B cell (primary cell): ENCODE data around the gene ITGB7. TPM values are rescaled to one million over a fixed set of nuclear protein-coding genes. Genes with fewer than 3 reads are reported as not detected.
A peak's percentile ranks its signal among the peaks of the same experiment; 100 is the strongest.

Experiments used
- ATAC-seq: fragments of 200-7000 bp; cut with Tn5 transposase; one replicate; pipeline ENCODE4 v1.10.0; 2021; ENCODE audit warnings: low read depth, mild to moderate bottlenecking, moderate number of reproducible peaks, moderate library complexity
- CTCF ChIA-PET: fragments of 350-600 bp; sonication (Branson Sonifier 250); formaldehyde crosslinking; loops from one replicate; lab custom pipeline; 2021; ENCODE audit warnings: antibody characterized with exemption, inconsistent platforms; lab: Charles Lee
- POLR2A ChIA-PET: fragments of 350-600 bp; sonication (Branson Sonifier 250); formaldehyde crosslinking; loops from one replicate; lab custom pipeline; 2021; ENCODE audit warnings: antibody characterized with exemption; lab: Charles Lee
- DNase-seq: peaks from one replicate; pipeline ENCODE4 v3.0.0; 2013
- H2AFZ ChIP-seq: 2 replicates; pipeline ENCODE4 v1.6.1; 2012; ENCODE audit warnings: mild to moderate bottlenecking, low read depth, low read length; ENCODE audit not compliant: insufficient read depth, poor library complexity, severe bottlenecking
- H3K27ac ChIP-seq, 2 donors: 1 replicate in 1 of 2; 2 replicates in 1 of 2; pipeline ENCODE4 v1.5.1; 2012 to 2013; ENCODE audit warnings: low read length in 2 of 2, mild to moderate bottlenecking in 2 of 2, moderate library complexity in 1 of 2
- H3K27me3 ChIP-seq, 4 experiments: fragments of 200-600 bp in 1 of 4; sonication (generic) in 1 of 4; replicated peaks in 1 of 4; 1 replicate in 2 of 4; 2 replicates in 2 of 4; pipeline versions ENCODE4 v1.6.1 to v1.7.0; 2013 to 2016; ENCODE audit warnings: low read length in 3 of 4, mild to moderate bottlenecking in 2 of 4, mixed read lengths in 1 of 4, moderate library complexity in 1 of 4; ENCODE audit not compliant: insufficient read depth in 4 of 4, control insufficient read depth in 3 of 4; ENCODE audit errors: control extremely low read depth in 1 of 4
- H3K36me3 ChIP-seq, 2 experiments: replicated peaks in 1 of 2; 1 replicate in 1 of 2; 2 replicates in 1 of 2; pipeline versions ENCODE4 v1.6.1 to v1.7.1; 2013; ENCODE audit warnings: low read length in 1 of 2; ENCODE audit not compliant: insufficient read depth in 2 of 2, control insufficient read depth in 1 of 2; ENCODE audit errors: control extremely low read depth in 1 of 2, extremely low read depth in 1 of 2
- H3K4me1 ChIP-seq, 2 donors: fragments of 200-600 bp in 1 of 2; sonication (generic) in 1 of 2; 1 replicate in 1 of 2; 2 replicates in 1 of 2; pipeline versions ENCODE4 v1.5.1 to v1.6.1; 2013 to 2017; ENCODE audit warnings: low read length in 2 of 2; ENCODE audit not compliant: control insufficient read depth in 2 of 2, insufficient read depth in 2 of 2
- H3K4me2 ChIP-seq: replicated peaks from 2 replicates; pipeline ENCODE3; 2012; ENCODE audit warnings: mild to moderate bottlenecking, low read depth, low read length; ENCODE audit not compliant: poor library complexity, severe bottlenecking
- H3K4me3 ChIP-seq, 5 experiments: fragments of 200-600 bp in 1 of 5; sonication (generic) in 1 of 5; 1 replicate in 3 of 5; 2 replicates in 2 of 5; pipeline versions ENCODE4 v1.5.1 to v1.7.0; 2011 to 2016; ENCODE audit warnings: low read length in 4 of 5, mild to moderate bottlenecking in 4 of 5, low read depth in 2 of 5, control low read depth in 1 of 5, moderate library complexity in 1 of 5; ENCODE audit not compliant: insufficient read depth in 1 of 5; ENCODE audit errors: control extremely low read depth in 1 of 5, extremely low read depth in 1 of 5
- H3K79me2 ChIP-seq: fragments of 200-600 bp; sonication (generic); one replicate; pipeline ENCODE4 v1.6.0; 2016; ENCODE audit warnings: low read length; ENCODE audit not compliant: control insufficient read depth, insufficient read depth
- H3K9ac ChIP-seq: fragments of 200-600 bp; sonication (generic); 2 replicates; pipeline ENCODE4 v1.6.1; 2017; ENCODE audit warnings: mild to moderate bottlenecking, low read length, moderate library complexity
- H3K9me3 ChIP-seq, 3 donors: one replicate each; pipeline versions ENCODE4 v1.6.1 to v1.7.1; 2013; ENCODE audit warnings: low read length in 2 of 3; ENCODE audit not compliant: control insufficient read depth in 2 of 3, insufficient read depth in 1 of 3; ENCODE audit errors: control extremely low read depth in 1 of 3
- H4K20me1 ChIP-seq: 2 replicates; pipeline ENCODE4 v1.6.0; 2012; ENCODE audit warnings: mild to moderate bottlenecking, low read length; ENCODE audit not compliant: insufficient read depth, control insufficient read depth, poor library complexity, severe bottlenecking
- H3K27ac Mint-ChIP-seq: one replicate; pipeline ENCODE4 v1.8.0; 2021; ENCODE audit warnings: mixed read lengths
- H3K27me3 Mint-ChIP-seq: one replicate; pipeline ENCODE4 v1.8.0; 2021; ENCODE audit warnings: mixed read lengths
- H3K4me1 Mint-ChIP-seq: one replicate; pipeline ENCODE4 v1.8.0; 2021; ENCODE audit warnings: mixed read lengths
- H3K4me3 Mint-ChIP-seq: one replicate; pipeline ENCODE4 v1.8.0; 2021; ENCODE audit warnings: mixed read lengths
- H3K9me3 Mint-ChIP-seq: one replicate; pipeline ENCODE4 v1.8.0; 2022; ENCODE audit warnings: mixed read lengths; ENCODE audit not compliant: insufficient read depth
- EZH2 ChIP-seq: IDR thresholded peaks from 2 replicates; pipeline ENCODE4 v1.6.1; 2012; ENCODE audit warnings: borderline replicate concordance, low read depth, mild to moderate bottlenecking, moderate library complexity, low read length; ENCODE audit not compliant: insufficient read depth, poor library complexity, severe bottlenecking
- WGBS: methylation state at CpG from one replicate; pipeline ENCODE4 v1.1.5; 2013; ENCODE audit warnings: missing lambda C conversion rate; ENCODE audit not compliant: insufficient coverage; 5-methylcytosine and 5-hydroxymethylcytosine counted together
- intact Hi-C: fragments of 100-400 bp; cut with micrococcal nuclease; formaldehyde crosslinking; loops from one replicate; pipeline ENCODE4 v1.10.0; 2022
- polyA plus RNA-seq: library from polyadenylated mRNA; depleted of rRNA; stranded (reverse); fragments of >200 nt; gene quantifications from 2 replicates; pipeline ENCODE4 v1.2.3, GENCODE V29; 2012
- total RNA-seq, 2 donors: library from RNA; stranded (reverse); fragments of 120-200 nt in 1 of 2; gene quantifications; 1 replicate in 1 of 2; 2 replicates in 1 of 2; pipeline versions ENCODE4 v1.2.3 to v1.2.4, GENCODE V29; 2013 to 2022
- TF ChIP-seq, protein P1 (sequence below): fragments of 200-600 bp; IDR thresholded peaks from one replicate; pipeline ENCODE4 v1.8.0; 2022; ENCODE audit warnings: antibody characterized with exemption, mild to moderate bottlenecking

Gene ITGB7
- total and polyA plus RNA-seq, 2 donors (not counting 1 experiment from before 2014, with no cell fraction given): 199 to 265 TPM

GRCh38 chr12:53252349-53252916, 45.4 kb upstream of the ITGB7 start:
- H3K4me1 ChIP-seq: peaks cover 45 to 59% of the 10 kb centered on the region in 2 donors
- peak overlapping the region; percentile 53 to 95 (median 88) for H3K4me3 ChIP-seq
- no peak for TF ChIP-seq EZH2
- TF ChIP-seq, protein P1, sequence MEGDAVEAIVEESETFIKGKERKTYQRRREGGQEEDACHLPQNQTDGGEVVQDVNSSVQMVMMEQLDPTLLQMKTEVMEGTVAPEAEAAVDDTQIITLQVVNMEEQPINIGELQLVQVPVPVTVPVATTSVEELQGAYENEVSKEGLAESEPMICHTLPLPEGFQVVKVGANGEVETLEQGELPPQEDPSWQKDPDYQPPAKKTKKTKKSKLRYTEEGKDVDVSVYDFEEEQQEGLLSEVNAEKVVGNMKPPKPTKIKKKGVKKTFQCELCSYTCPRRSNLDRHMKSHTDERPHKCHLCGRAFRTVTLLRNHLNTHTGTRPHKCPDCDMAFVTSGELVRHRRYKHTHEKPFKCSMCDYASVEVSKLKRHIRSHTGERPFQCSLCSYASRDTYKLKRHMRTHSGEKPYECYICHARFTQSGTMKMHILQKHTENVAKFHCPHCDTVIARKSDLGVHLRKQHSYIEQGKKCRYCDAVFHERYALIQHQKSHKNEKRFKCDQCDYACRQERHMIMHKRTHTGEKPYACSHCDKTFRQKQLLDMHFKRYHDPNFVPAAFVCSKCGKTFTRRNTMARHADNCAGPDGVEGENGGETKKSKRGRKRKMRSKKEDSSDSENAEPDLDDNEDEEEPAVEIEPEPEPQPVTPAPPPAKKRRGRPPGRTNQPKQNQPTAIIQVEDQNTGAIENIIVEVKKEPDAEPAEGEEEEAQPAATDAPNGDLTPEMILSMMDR: peak; percentile 8
- peaks cover 0 to 19% of the 10 kb centered on the region in 2 experiments for H3K36me3 ChIP-seq
- WGBS: 22% methylated on average over 13 of the region's 19 CpGs
- ChIA-PET POLR2A (interaction anchor here (0.8 to 2.2 kb wide), 5 partner anchors 15 to 127 kb away, joined by 3 to 7 read pairs (median 3); partner anchors contain the start of genes CSAD and ESPL1), CTCF (interaction anchor here (0.6 to 6.4 kb wide), 9 partner anchors 15 to 92 kb away, joined by 3 to 84 read pairs (median 6); partner anchors contain the start of genes CSAD, ESPL1 and ZNF740)
- DNase-seq (no peak), ATAC-seq (no peak)
- H3K9ac ChIP-seq: peak overlapping the region; percentile 97
- H3K79me2 ChIP-seq: peaks cover 40% of the 10 kb centered on the region
- peaks cover 10% of the 10 kb centered on the region for H4K20me1 ChIP-seq
- intact Hi-C loops: loop anchor here (1.0 kb wide), 4 partner anchors 16 to 69 kb away; partner anchors contain the start of genes AAAS, ESPL1 and PFDN5
- no peaks in the 10 kb centered on the region for H3K27me3 Mint-ChIP-seq
- peak overlapping the region; percentile 99 for H3K4me3 Mint-ChIP-seq
- peak overlapping the region; percentile 96 for H3K27ac Mint-ChIP-seq
- H3K4me2 ChIP-seq: peak overlapping the region; percentile 97
- peaks cover 50% of the 10 kb centered on the region for H3K4me1 Mint-ChIP-seq
- no peaks in the 10 kb centered on the region for H3K9me3 Mint-ChIP-seq
- H3K27me3 ChIP-seq: no peaks in the 10 kb centered on the region
- peak overlapping the region; percentile 55 to 92 for H3K27ac ChIP-seq
- no peaks in the 10 kb centered on the region for H3K9me3 ChIP-seq
- peak overlapping the region; percentile 96 for H2AFZ ChIP-seq
